LNCAP (cell line): ENCODE results near the gene MACROD2.

Source experiments
- CTCF ChIP-seq: fragments of 450-650 bp; IDR thresholded peaks from 2 replicates; pipeline ENCODE4 v1.5.1; 2017; ENCODE audit warnings: mild to moderate bottlenecking

MACROD2 gene

GRCh38 chr20:15122613-15123012 is 1127.3 kb downstream of the MACROD2 start:
- TF ChIP-seq CTCF, result no peak

- no peak for TF ChIP-seq CTCF
Observed at GRCh38 chr20:15131176-15131575, 1135.9 kb downstream of the MACROD2 start.

- no peak for TF ChIP-seq CTCF
Observed at GRCh38 chr20:15138548-15139126, 1143.3 kb downstream of the MACROD2 start.

- no peak for TF ChIP-seq CTCF
Observed at GRCh38 chr20:15139522-15139921, 1144.2 kb downstream of the MACROD2 start.

GRCh38 chr20:15140286-15140685 is 1145.0 kb downstream of the MACROD2 start:
- no peak for TF ChIP-seq CTCF

GRCh38 chr20:15141861-15142260 is 1146.5 kb downstream of the MACROD2 start:
- no peak for TF ChIP-seq CTCF

- no peak for TF ChIP-seq CTCF
Observed at GRCh38 chr20:15143478-15143877, 1148.2 kb downstream of the MACROD2 start.

GRCh38 chr20:15144916-15145315 is 1149.6 kb downstream of the MACROD2 start:
- TF ChIP-seq CTCF, result no peak
